ENCODE measurements around the gene CREG1.

Gene CREG1

GRCh38 chr1:167515893-167516321 is 37.7 kb downstream of the CREG1 start:
- peak overlapping the region; percentile 97 to 98 for H3K4me3 Mint-ChIP-seq

GRCh38 chr1:167515461-167515860 is 38.1 kb downstream of the CREG1 start:
- no peaks in the 10 kb centered on the region for H3K9me3 Mint-ChIP-seq
- peak overlapping the region; percentile 97 to 98 for H3K4me3 Mint-ChIP-seq
- peaks cover 76% of the 10 kb centered on the region for H3K36me3 Mint-ChIP-seq (ENCODE audit: insufficient read depth)
- H3K27me3 Mint-ChIP-seq: no peaks in the 10 kb centered on the region
- H3K27ac Mint-ChIP-seq: peak overlapping the region; percentile 99 to 100
- peaks cover 48 to 50% of the 10 kb centered on the region in 2 donors for H3K4me1 Mint-ChIP-seq (ENCODE audit: low read depth in 2 of 2)
- DNase-seq (no peak), ATAC-seq (replicated peaks) (no peak)

More at GRCh38 chr1:167515893-167516321, 37.7 kb downstream of the CREG1 start:
- no peaks in the 10 kb centered on the region for H3K9me3 Mint-ChIP-seq
- peaks cover 45 to 49% of the 10 kb centered on the region in 2 donors for H3K4me1 Mint-ChIP-seq (ENCODE audit: low read depth in 2 of 2)
- DNase-seq: no peak
- H3K36me3 Mint-ChIP-seq (ENCODE audit: insufficient read depth): peaks cover 73% of the 10 kb centered on the region
- ATAC-seq (replicated peaks): no peak
- peak overlapping the region; percentile 99 to 100 for H3K27ac Mint-ChIP-seq
- H3K27me3 Mint-ChIP-seq: no peaks in the 10 kb centered on the region

DNA sequence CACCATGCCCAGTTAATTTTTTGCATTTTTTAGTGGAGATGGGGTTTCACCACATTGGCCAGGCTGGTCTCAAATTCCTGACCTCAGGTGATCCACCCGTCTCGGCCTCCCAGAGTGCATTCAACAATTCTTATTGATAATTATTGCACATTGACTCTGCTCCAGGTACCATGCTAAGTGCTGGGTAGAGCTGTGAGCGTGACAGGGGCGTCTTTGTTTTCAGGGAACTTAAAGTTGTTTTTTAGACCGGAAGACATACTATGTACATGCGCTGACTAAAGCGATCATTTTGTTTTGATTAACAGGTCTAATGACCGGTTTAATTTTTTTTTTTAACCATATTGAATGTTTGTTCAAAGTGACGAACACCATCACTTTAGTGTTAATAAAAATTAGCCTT is 39.3 kb downstream of the CREG1 start:
- H3K36me3 Mint-ChIP-seq (ENCODE audit: insufficient read depth): peaks cover 84% of the 10 kb centered on the region
- H3K27ac Mint-ChIP-seq: peak overlapping the region; percentile 89 to 99
- no peak for ATAC-seq (replicated peaks)
- no peaks in the 10 kb centered on the region for H3K27me3 Mint-ChIP-seq
- DNase-seq: no peak
- no peaks in the 10 kb centered on the region for H3K9me3 Mint-ChIP-seq
- H3K4me1 Mint-ChIP-seq (ENCODE audit: low read depth in 2 of 2): peaks cover 59 to 61% of the 10 kb centered on the region in 2 donors
- H3K4me3 Mint-ChIP-seq: peak overlapping the region; percentile 97 to 98

GRCh38 chr1:167512046-167512654 is 41.4 kb downstream of the CREG1 start:
- Mint-ChIP-seq H3K27ac (peak overlapping the region; percentile 57 to 84), H3K36me3 (ENCODE audit: insufficient read depth) (peaks cover 90% of the 10 kb centered on the region), H3K9me3 (no peaks in the 10 kb centered on the region), H3K27me3 (no peaks in the 10 kb centered on the region), H3K4me1 (ENCODE audit: low read depth in 2 of 2) (peaks cover 56 to 75% of the 10 kb centered on the region in 2 donors), H3K4me3 (peak overlapping the region; percentile 75)
- DNase-seq (no peak), ATAC-seq (replicated peaks) (no peak)

DNA sequence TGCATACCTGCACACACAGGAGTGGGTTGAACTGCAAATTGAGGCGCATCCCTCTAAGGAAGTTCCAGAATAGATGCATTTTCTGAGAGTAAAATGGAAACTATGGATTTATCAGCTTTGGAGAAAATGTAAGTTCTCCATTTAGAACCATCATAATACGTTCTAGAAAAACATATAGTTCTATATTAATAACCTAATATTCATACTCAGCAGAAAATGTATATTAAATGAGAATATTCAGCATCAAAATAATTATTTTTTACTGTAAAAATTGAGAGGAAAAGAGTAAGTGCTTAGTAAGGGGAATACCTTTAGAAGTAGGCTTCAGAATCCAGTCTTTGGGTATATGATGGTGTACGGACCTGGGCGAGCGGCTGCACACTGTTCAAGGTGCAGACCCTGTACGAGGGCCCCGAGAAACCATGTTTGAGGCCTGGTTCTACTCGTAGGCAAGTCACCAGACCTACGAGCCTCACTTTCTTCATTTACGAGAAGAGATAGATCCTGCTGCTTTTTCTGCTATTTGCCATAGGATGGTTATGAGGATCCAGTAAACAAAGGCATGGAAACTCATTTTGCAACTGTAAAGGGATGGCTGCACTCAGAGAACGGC is 42.1 kb downstream of the CREG1 start:
- peaks cover 90% of the 10 kb centered on the region for H3K36me3 Mint-ChIP-seq (ENCODE audit: insufficient read depth)
- H3K4me1 Mint-ChIP-seq (ENCODE audit: low read depth in 2 of 2): peaks cover 54 to 79% of the 10 kb centered on the region in 2 donors
- DNase-seq (no peak), ATAC-seq (replicated peaks) (no peak)
- no peaks in the 10 kb centered on the region for H3K27me3 Mint-ChIP-seq
- H3K27ac Mint-ChIP-seq: no peak overlapping the region
- H3K4me3 Mint-ChIP-seq: peak overlapping the region; percentile 75
- no peaks in the 10 kb centered on the region for H3K9me3 Mint-ChIP-seq

GRCh38 chr1:167510881-167511280 is 42.7 kb downstream of the CREG1 start:
- Mint-ChIP-seq H3K36me3 (ENCODE audit: insufficient read depth) (peaks cover 90% of the 10 kb centered on the region), H3K4me3 (peak overlapping the region; percentile 36 to 75), H3K27ac (peak overlapping the region; percentile 8 to 59), H3K27me3 (no peaks in the 10 kb centered on the region), H3K9me3 (no peaks in the 10 kb centered on the region), H3K4me1 (ENCODE audit: low read depth in 2 of 2) (peaks cover 52 to 77% of the 10 kb centered on the region in 2 donors)
- DNase-seq: no peak
- no peak for ATAC-seq (replicated peaks)

DNA sequence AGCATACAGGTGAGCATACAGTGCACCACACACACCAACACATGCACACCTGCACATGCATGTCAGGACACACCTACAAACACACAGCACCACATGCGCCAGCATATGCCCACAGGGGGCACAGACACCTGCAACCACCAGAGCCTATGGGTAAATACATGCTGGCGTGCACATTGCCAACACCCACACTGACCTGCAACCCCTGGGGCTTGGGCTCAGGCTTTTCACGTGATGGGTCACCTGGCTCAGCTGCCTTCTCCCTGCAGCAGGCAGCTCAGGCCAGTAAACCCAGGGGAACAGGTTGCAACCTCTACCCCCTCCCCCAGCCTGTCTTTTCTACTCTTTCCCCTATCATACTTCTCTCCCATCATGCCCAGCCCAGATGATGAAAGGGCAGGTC is 43.3 kb downstream of the CREG1 start:
- Mint-ChIP-seq H3K9me3 (no peaks in the 10 kb centered on the region), H3K27ac (peak overlapping the region; percentile 8 to 59), H3K36me3 (ENCODE audit: insufficient read depth) (peaks cover 90% of the 10 kb centered on the region), H3K27me3 (no peaks in the 10 kb centered on the region), H3K4me1 (ENCODE audit: low read depth in 2 of 2) (peaks cover 55 to 78% of the 10 kb centered on the region in 2 donors), H3K4me3 (peak overlapping the region; percentile 36 to 75)
- DNase-seq (no peak), ATAC-seq (replicated peaks) (peak; percentile 35)

DNA sequence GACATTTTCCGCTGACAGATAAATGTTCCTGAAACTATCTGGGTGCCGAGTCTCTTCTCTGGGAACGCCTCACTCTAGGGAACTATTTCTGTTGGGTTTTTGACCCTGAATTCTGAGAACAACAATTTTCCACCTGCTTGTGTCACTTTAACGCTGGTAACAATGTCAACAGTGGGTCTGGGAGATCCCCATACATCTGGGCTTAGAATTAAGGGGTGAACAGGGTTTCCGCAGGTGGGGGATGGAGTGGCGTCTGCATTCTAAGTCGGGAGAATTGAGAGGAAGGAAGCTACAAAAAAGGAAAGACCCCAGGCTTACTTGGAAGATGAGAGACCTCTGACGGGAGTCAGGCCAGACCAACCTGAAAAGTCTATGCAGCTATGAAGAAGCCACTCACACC is 44.0 kb downstream of the CREG1 start:
- Mint-ChIP-seq H3K36me3 (ENCODE audit: insufficient read depth) (peaks cover 91% of the 10 kb centered on the region), H3K9me3 (no peaks in the 10 kb centered on the region), H3K4me1 (ENCODE audit: low read depth in 2 of 2) (peaks cover 59 to 83% of the 10 kb centered on the region in 2 donors), H3K4me3 (peak overlapping the region; percentile 36 to 75), H3K27me3 (no peaks in the 10 kb centered on the region), H3K27ac (peak overlapping the region; percentile 59 to 83)
- DNase-seq (no peak), ATAC-seq (replicated peaks) (peak; percentile 17)

GRCh38 chr1:167507719-167508118 is 45.8 kb downstream of the CREG1 start:
- Mint-ChIP-seq H3K9me3 (no peaks in the 10 kb centered on the region), H3K27me3 (no peaks in the 10 kb centered on the region), H3K4me1 (ENCODE audit: low read depth in 2 of 2) (peaks cover 72 to 87% of the 10 kb centered on the region in 2 donors), H3K4me3 (peak overlapping the region in 1 of 2 donors; percentile 36), H3K27ac (peak overlapping the region in 1 of 2 donors; percentile 87), H3K36me3 (ENCODE audit: insufficient read depth) (peaks cover 91% of the 10 kb centered on the region)
- ATAC-seq (replicated peaks) (no peak), DNase-seq (no peak)

- Mint-ChIP-seq H3K4me3 (peak overlapping the region; percentile 58 to 75), H3K27ac (peak overlapping the region; percentile 25 to 86), H3K36me3 (ENCODE audit: insufficient read depth) (peaks cover 85% of the 10 kb centered on the region), H3K27me3 (no peaks in the 10 kb centered on the region), H3K4me1 (ENCODE audit: low read depth in 2 of 2) (peaks cover 73 to 92% of the 10 kb centered on the region in 2 donors), H3K9me3 (no peaks in the 10 kb centered on the region)
- no peak for DNase-seq
- no peak for ATAC-seq (replicated peaks)
Measured at GRCh38 chr1:167504467-167504827, 49.1 kb downstream of the CREG1 start.

DNA sequence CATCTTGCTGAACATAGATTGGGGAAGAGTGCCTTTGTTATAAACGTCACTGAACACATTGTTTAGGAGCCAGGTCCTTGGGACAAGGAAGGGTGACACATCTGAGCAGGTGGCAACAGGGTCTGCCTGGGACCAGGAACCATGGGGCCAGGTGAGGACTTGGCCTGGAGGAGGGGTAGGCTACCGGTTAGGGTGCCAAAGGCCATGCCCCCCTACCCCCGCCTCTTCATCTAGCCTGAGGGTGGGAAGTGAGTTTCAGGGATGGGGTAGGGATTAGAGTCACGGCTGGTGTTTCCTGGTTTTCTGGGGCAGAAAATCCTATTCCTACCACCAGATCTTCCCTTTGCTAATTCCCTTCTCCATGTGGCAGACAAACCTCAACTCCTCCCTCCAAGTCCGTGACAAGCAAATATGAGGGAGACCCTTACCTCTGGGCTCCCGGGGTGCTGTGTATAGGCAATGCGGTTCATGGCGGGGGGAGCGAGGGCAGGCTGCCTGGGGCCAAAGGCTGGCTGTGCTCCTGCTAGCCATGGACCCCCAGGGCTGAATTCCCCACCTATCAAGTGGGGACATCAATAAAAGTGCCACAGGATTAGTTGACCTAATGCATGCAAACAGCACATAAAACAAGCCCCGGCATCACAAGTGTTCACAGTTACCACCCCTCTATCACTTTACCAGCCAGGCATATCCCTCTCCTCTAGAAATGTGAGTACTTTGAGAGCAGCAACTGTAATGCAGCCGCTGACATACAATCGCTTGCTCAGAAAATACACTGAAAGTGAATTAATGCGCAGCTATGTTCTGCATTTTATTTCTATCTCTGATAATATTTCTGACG is 49.7 kb downstream of the CREG1 start:
- Mint-ChIP-seq H3K27me3 (no peaks in the 10 kb centered on the region), H3K4me3 (peak overlapping the region; percentile 59 to 75), H3K27ac (peak overlapping the region; percentile 86 to 94), H3K9me3 (no peaks in the 10 kb centered on the region), H3K4me1 (ENCODE audit: low read depth in 2 of 2) (peaks cover 76 to 92% of the 10 kb centered on the region in 2 donors), H3K36me3 (ENCODE audit: insufficient read depth) (peaks cover 79% of the 10 kb centered on the region)
- DNase-seq (no peak), ATAC-seq (replicated peaks) (no peak)

DNA sequence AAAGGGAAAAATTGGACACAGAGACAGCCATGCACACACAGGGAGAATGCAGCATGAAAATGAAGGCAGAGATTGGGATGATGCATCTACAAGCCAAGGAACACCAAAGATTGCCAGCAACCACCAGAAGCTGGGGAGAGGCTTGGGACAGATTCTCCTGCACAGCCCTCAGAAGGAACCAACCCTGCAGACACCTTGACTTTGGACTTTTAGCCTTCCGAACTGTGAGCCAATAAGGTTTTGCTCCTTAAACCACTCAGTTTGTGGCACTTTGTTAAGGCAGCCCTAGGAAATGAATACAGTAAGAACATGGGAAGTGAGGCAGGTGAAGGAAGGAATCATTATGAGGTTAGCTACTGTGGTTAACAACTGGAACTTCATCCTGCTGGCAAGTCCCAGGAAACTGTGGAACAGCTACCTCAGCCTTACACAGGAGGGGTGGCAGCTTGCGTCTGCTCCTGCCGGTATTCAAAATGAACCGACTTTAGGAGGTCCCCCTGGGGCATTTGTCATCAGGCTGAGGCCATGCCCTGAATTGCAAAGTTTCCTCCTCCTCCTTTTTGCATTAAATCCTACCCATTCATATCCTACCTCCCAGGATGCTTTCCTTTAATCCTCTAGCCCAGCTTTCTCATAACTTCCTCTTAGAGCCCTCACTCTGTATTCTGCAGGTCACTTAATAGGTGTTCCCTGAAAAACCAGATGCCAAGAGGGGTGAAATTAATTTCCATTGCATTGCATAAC is 50.7 kb downstream of the CREG1 start:
- no peak for DNase-seq
- H3K27ac Mint-ChIP-seq: peak overlapping the region; percentile 86 to 94
- peaks cover 73% of the 10 kb centered on the region for H3K36me3 Mint-ChIP-seq (ENCODE audit: insufficient read depth)
- no peaks in the 10 kb centered on the region for H3K9me3 Mint-ChIP-seq
- no peak for ATAC-seq (replicated peaks)
- H3K27me3 Mint-ChIP-seq: no peaks in the 10 kb centered on the region
- H3K4me1 Mint-ChIP-seq (ENCODE audit: low read depth in 2 of 2): peaks cover 84 to 91% of the 10 kb centered on the region in 2 donors
- H3K4me3 Mint-ChIP-seq: peak overlapping the region; percentile 59 to 75

DNA sequence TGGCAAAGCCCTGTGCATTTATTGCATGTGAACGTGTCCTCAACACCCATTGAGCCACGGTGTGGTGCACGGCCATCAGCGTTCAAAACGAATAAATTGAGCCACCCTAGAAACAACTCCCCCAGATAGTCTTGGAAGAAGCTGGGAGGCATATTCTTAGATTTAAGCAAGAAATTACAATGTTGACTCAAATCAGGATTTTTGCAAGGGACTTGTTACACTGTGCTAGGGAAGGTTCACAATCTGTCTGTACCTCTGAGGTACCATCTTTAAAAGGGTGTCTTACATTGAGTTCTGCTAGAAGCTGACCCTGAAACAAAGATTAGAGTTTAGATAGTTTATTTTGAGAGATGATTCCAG is 51.4 kb downstream of the CREG1 start:
- Mint-ChIP-seq H3K27me3 (no peaks in the 10 kb centered on the region), H3K4me3 (peak overlapping the region; percentile 59 to 75), H3K4me1 (ENCODE audit: low read depth in 2 of 2) (peaks cover 83 to 88% of the 10 kb centered on the region in 2 donors), H3K27ac (peak overlapping the region; percentile 86 to 94), H3K36me3 (ENCODE audit: insufficient read depth) (peaks cover 66% of the 10 kb centered on the region), H3K9me3 (no peaks in the 10 kb centered on the region)
- ATAC-seq (replicated peaks) (no peak), DNase-seq (no peak)

Measured in effector memory CD8-positive, alpha-beta T cell (primary cell).